IPS DF 6.9 (cell line): Measurements from ENCODE around the gene BACH2.
A peak's percentile ranks its signal among the peaks of the same experiment; 100 is the strongest.

Experiments used
- DNase-seq: peaks from one replicate; pipeline ENCODE4 v3.0.0-alpha.2; 2013; ENCODE audit warnings: low read depth, low spot score
- H3K27ac ChIP-seq: one replicate; pipeline ENCODE4 v1.5.1; 2013; ENCODE audit warnings: low read length, control low read depth
- H3K27me3 ChIP-seq: 2 replicates; pipeline ENCODE4 v1.6.1; 2013; ENCODE audit warnings: mild to moderate bottlenecking, low read length; ENCODE audit not compliant: control insufficient read depth, insufficient read depth
- H3K36me3 ChIP-seq: 2 replicates; pipeline ENCODE4 v1.6.1; 2013; ENCODE audit warnings: low read length; ENCODE audit not compliant: control insufficient read depth, insufficient read depth
- H3K4me1 ChIP-seq: 2 replicates; pipeline ENCODE4 v1.6.1; 2013; ENCODE audit warnings: low read length; ENCODE audit not compliant: control insufficient read depth, insufficient read depth
- H3K4me3 ChIP-seq: 2 replicates; pipeline ENCODE4 v1.5.1; 2013; ENCODE audit warnings: mild to moderate bottlenecking, low read length
- H3K9me3 ChIP-seq: 2 replicates; pipeline ENCODE4 v1.6.1; 2013; ENCODE audit warnings: low read length, inconsistent platforms; ENCODE audit not compliant: control insufficient read depth, insufficient read depth
- WGBS: extraction: QIAGEN DNeasy Blood & Tissue Kit; methylation state at CpG from one replicate; pipeline ENCODE4 v1.1.7; 2013; ENCODE audit warnings: mixed read lengths, missing lambda C conversion rate; ENCODE audit not compliant: insufficient read length, insufficient coverage; 5-methylcytosine and 5-hydroxymethylcytosine counted together

Gene BACH2

DNA sequence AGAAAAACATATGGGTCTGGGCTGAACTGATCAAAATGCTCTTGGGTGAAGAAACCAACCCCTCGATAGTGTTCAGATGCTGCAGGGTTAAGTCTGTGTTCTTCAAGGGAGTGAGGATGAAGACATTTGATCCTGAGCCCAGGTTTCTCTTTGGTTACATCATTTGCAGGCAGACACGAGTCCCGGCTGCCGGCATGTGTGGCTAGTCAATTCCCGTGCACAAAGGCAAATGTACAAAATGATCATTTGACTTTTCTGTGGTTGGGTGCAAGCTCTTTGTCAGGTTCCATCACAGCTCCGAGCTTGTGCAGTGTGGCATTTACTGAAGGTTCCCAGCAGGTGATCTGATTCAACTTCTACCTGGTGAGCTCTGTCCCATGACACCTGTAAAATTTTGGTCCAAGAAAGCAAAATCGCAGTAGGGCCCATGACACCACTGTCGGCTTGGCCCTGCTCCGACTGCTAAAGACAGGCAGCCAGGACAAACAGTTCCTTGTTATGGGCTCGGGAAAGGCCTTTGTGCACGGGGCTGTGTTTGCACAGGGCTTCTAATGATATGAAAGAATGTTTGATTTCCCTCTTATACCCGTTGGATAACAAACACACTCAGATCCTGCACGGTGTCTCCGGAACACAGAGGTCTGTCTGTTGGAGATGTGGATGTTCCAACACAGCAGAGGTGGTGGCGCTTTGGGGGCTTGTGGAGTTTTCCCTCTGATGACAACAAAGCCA, 355.4 kb downstream of the BACH2 start:
- Histone ChIP-seq H3K27ac (no peak overlapping the region), H3K4me1 (no peaks in the 10 kb centered on the region), H3K9me3 (no peaks in the 10 kb centered on the region), H3K4me3 (no peak overlapping the region), H3K36me3 (no peaks in the 10 kb centered on the region), H3K27me3 (no peaks in the 10 kb centered on the region)
- no peak for DNase-seq
- no CpG with 5 or more reads among the region's 15 CpGs for WGBS

DNA sequence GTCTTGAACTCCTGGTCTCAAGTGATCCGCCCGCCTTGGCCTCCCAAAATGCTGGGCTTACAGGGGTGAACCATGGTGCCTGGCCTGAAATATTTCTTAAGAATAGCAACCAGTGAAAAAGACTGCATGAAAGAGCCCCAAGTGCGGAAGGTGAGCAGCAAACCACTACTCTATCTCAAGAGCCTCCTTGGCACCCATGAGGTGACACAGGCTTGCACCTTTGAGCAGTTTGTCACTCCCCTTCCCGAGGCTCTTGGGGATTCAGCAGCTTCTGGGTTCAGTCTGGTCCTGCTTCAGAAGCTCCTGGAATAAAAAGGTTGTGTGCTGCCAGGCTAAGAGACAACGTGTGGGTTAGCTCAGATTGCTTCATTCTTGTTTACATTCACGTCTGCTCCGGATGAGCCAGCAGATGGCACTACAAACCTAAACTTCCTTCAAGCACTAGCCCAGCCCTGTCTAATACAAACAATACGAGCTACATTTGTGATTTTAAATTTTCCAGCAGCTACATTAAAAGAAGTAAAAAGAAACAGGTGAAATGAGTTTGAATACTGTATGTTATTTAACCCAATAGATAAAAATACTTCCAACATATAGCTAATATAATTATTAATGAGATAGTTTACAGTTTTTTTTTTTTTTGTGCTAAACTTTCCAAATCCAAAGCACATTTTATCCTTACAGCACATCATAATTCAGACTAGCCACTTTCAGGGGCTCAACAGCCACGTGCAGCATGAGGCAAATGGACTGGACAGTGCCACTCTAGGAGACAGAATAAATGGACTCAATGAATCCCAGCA, 356.2 kb downstream of the BACH2 start:
- WGBS, result no CpG with 5 or more reads among the region's 9 CpGs
- no peaks in the 10 kb centered on the region for H3K9me3 ChIP-seq
- H3K27me3 ChIP-seq, result no peaks in the 10 kb centered on the region
- H3K36me3 ChIP-seq, result no peaks in the 10 kb centered on the region
- no peak overlapping the region for H3K27ac ChIP-seq
- H3K4me1 ChIP-seq, result no peaks in the 10 kb centered on the region
- no peak overlapping the region for H3K4me3 ChIP-seq
- peak; percentile 64 for DNase-seq

DNA sequence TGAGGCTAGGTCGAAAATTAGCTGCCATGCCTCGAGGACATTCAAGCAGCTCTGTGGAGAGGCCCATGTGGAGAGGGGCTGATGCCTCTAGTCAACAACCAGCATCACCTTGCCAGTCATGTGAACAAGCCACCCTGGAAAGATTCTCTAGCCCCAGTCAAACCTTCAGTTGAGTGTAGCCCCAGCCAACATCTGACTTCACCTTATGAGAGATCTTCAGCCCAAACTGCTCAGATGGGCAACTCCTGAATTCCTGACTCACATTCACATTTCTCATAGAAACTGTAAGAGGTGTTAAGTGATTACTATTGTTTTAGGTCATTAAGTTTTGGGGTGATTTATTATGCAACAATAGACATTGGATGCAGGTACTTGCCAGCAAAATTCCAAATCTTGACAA, 357.5 kb downstream of the BACH2 start:
- Histone ChIP-seq H3K9me3 (no peaks in the 10 kb centered on the region), H3K27me3 (no peaks in the 10 kb centered on the region), H3K4me1 (no peaks in the 10 kb centered on the region), H3K36me3 (no peaks in the 10 kb centered on the region), H3K27ac (no peak overlapping the region), H3K4me3 (no peak overlapping the region)
- WGBS, result no CpG with 5 or more reads among the region's 2 CpGs
- DNase-seq, result no peak

DNA sequence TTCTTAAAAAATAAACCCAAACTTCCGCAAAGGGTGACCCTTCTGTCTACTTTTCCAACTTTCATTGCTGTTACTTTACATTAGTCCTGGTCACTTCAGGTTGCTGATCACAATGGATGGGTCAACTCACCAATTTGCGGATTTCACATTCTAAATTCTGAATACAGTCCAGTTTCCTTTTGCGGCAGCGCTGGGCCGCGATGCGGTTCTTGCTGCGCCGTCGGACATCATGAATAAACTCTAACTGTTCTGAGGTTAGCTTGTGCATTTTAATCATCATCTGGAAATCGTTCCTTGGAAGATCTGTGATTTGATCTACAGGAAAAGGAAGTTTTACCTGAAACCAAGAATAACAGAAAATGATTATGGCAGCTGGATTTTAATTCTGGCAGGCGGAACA, 358.6 kb downstream of the BACH2 start:
- Histone ChIP-seq H3K36me3 (no peaks in the 10 kb centered on the region), H3K4me3 (no peak overlapping the region), H3K9me3 (no peaks in the 10 kb centered on the region), H3K4me1 (no peaks in the 10 kb centered on the region), H3K27me3 (no peaks in the 10 kb centered on the region), H3K27ac (no peak overlapping the region)
- no CpG with 5 or more reads among the region's 12 CpGs for WGBS
- DNase-seq, result no peak

DNA sequence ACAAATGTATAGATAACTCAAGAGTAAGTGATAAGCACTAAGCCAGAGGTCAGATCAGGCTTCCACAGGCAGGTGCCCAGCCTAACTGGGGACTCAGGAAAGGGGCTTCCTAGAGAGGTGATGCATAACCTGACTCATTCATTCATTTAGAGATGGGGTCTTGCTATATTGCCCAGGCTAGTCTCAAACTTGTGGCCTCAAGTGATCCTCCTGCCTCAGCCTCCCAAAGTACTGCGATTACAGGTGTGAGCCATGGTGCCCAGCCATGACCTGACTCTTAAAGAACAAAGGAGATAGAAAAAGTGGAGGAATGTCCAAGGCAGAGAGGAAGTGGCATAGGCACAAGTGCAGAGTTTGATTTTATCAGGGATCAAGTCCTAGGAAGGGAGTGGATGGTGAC, 360.5 kb downstream of the BACH2 start:
- Histone ChIP-seq H3K9me3 (no peaks in the 10 kb centered on the region), H3K36me3 (no peaks in the 10 kb centered on the region), H3K4me1 (no peaks in the 10 kb centered on the region), H3K27ac (no peak overlapping the region), H3K4me3 (no peak overlapping the region), H3K27me3 (no peaks in the 10 kb centered on the region)
- no CpG with 5 or more reads among the region's 1 CpG for WGBS
- DNase-seq, result no peak

DNA sequence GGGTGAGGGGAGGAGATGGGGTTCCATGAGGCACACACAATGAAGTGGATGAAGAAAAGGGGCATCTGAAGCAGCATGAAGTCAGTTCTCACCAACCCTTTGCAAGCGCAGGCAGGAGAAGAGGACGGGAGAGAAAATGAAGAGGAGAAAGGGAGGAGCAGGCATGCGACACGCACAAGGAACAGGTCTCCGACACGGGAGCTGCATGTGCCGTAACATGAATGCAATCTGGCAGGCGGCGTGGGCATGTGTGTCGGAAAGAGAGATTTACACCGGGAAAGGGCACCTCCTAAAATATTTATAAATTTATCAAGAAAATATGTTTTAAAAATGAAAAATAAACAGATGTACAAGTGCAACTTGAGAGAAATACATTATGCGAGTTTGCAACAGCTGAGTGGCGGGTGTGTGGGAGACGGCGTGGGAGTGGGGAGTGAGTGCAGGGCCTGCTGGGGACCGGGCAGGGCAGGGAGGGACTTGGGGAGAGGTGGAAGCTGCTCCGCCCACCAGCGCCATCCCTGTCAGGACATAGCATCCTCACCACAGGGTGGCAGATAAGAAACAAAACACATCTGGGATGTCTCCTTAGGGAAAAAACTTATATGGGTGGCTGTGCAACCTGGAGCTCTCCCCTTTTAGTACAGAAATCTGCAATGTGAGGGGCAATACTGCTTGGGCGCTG, 361.8 kb downstream of the BACH2 start:
- Histone ChIP-seq H3K4me3 (no peak overlapping the region), H3K9me3 (no peaks in the 10 kb centered on the region), H3K4me1 (no peaks in the 10 kb centered on the region; the same call in 1 of the 2 replicates), H3K27ac (no peak overlapping the region), H3K36me3 (no peaks in the 10 kb centered on the region), H3K27me3 (no peaks in the 10 kb centered on the region)
- WGBS, result no CpG with 5 or more reads among the region's 19 CpGs
- DNase-seq, result no peak

DNA sequence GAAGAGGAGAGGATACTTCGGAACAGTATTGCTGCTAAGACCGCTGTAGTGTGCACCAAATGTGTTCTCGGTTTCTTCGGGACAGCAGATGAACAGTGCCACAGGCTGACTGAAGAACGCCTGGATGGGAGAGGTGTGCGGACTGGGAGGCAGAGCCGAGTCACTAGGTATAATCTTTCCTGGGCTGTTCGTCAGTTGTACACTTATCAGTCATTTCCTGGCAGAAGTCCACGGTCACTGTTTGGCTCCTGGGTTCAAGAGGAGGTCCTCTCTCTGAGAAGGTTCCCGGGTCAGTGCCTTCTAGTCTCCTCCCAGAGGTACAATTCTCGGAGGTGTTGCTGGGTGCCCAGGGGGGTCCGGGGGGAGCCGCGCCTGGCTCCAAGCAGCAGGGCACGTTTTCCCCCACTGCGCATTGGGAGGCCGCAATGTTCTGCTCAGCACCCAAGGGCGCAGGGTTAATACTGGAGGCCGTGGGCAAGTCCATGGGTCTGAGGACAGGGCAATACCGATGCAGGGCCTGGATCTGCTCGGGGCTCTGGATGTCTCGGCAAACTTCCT, 364.3 kb downstream of the BACH2 start:
- Histone ChIP-seq H3K4me3 (no peak overlapping the region), H3K9me3 (no peaks in the 10 kb centered on the region), H3K36me3 (no peaks in the 10 kb centered on the region), H3K27ac (no peak overlapping the region), H3K4me1 (no peaks in the 10 kb centered on the region; the same call in 1 of the 2 replicates), H3K27me3 (no peaks in the 10 kb centered on the region)
- no CpG with 5 or more reads among the region's 22 CpGs for WGBS
- no peak for DNase-seq

DNA sequence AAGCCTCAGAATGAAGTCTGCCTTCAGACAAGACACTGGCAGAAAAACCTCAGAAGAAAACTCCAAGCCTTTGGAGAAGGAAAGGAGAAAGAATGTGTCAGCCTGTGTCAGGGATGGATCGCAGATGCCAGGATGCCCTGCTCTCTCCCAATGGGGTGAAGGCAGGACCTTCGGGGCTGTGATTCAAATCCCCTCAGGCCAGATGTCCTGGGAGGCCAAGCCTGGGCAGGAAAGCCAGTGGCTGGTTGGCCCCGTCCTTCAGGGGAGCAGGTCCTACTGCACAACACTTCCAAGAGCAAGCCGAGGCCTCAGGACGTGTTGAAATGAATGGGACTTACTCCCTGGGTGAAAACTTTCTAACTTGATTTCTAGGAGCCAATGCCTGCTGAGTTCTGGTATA, 365.9 kb downstream of the BACH2 start:
- H3K9me3 ChIP-seq, result no peaks in the 10 kb centered on the region
- no peak for DNase-seq
- no peak overlapping the region for H3K27ac ChIP-seq
- no peaks in the 10 kb centered on the region; the same call in 1 of the 2 replicates for H3K4me1 ChIP-seq
- no peak overlapping the region for H3K4me3 ChIP-seq
- no peaks in the 10 kb centered on the region for H3K36me3 ChIP-seq
- no peaks in the 10 kb centered on the region for H3K27me3 ChIP-seq
- WGBS, result no CpG with 5 or more reads among the region's 5 CpGs

DNA sequence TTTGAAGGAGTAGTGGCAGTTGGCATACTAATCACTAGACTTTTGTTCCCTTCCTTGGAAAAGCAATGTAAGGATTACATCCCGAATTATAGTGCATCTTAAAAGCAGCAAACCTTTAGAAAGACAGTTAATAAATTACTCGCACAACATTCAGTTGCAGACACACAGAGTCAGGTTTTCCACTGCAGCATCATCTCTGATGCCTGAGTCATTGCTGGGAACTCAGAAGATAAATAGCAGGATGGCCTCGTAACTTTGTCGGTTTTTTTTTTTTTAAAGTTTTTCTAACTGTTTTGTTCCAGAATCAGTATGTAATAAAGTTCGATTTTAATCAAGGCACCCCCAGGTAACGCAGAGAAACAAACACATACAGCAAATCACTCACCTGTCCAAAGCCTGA, 368.0 kb downstream of the BACH2 start:
- Histone ChIP-seq H3K4me3 (no peak overlapping the region), H3K27me3 (no peaks in the 10 kb centered on the region), H3K27ac (no peak overlapping the region), H3K9me3 (no peaks in the 10 kb centered on the region), H3K36me3 (no peaks in the 10 kb centered on the region), H3K4me1 (no peaks in the 10 kb centered on the region; the same call in 1 of the 2 replicates)
- no CpG with 5 or more reads among the region's 6 CpGs for WGBS
- DNase-seq, result no peak

DNA sequence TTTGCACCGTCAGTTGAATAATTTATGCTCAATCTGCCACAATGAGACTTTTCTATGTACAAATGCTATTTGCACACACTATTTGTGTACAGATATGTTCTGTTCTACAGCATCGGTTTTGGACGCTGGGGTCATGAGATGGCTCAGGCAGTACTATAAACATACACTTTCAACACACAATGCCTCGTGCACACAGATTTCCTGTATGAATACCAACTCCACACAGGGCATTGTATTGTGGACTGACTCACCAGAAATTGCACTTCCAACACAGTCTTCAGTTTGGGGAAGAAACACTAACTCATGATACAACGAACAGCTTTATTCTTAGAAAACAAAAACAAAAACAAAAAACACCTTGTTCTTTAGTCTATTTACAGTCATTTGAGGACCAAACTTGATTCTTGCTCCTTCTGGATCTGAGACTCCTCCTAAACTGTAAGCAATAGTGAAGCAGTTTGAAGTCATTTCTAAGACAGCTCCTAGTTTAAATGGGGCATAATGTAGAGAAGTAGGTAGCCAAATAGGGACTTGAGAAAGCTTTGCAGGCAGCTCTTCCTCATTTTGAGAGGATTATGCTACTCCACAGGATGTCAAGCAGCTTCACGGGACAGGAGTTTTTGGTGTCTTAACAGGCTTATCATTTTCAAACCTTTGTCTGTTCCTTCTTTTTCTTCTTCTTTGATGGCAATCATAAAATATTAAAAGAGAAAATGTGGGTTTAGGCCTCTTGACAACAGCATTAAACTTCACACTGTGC, 368.7 kb downstream of the BACH2 start:
- Histone ChIP-seq H3K27me3 (no peaks in the 10 kb centered on the region), H3K36me3 (no peaks in the 10 kb centered on the region), H3K4me3 (no peak overlapping the region), H3K4me1 (no peaks in the 10 kb centered on the region; the same call in 1 of the 2 replicates), H3K9me3 (no peaks in the 10 kb centered on the region), H3K27ac (no peak overlapping the region)
- no CpG with 5 or more reads among the region's 6 CpGs for WGBS
- no peak for DNase-seq
